Endothelial cell of umbilical vein (primary cell): ENCODE data around the gene TENM4. TPM values are rescaled to one million over a fixed set of nuclear protein-coding genes. Genes with fewer than 3 reads are reported as not detected.

Source experiments
- BruUV-seq: library from RNA; stranded (reverse); fragments of 400-500 nt; replicated peaks from 2 replicates; lab custom pipeline; 2021; lab: Mats Ljungman, UMichigan
- CTCF ChIA-PET: fragments of 300-600, 350-600 bp; sonication (Branson Sonifier 250); formaldehyde crosslinking; loops from one replicate; lab custom pipeline; 2021; ENCODE audit warnings: antibody characterized with exemption, inconsistent platforms; lab: Charles Lee
- POLR2A ChIA-PET: fragments of 300-600, 350-600 bp; sonication (Branson Sonifier 250); formaldehyde crosslinking; loops from one replicate; lab custom pipeline; 2021; ENCODE audit warnings: antibody characterized with exemption, inconsistent platforms; lab: Charles Lee
- DNase-seq: peaks from one replicate; pipeline ENCODE4 v3.0.0-alpha.2; 2011; ENCODE audit warnings: low read depth, low spot score
- FAIRE-seq: peaks from 2 replicates; lab custom pipeline; 2011; peaks lifted over from hg19 to GRCh38; lab: Jason Lieb, UNC
- H2AFZ ChIP-seq: 2 replicates; pipeline ENCODE4 v1.6.0; 2012; ENCODE audit warnings: low read depth, low read length, control low read depth, inconsistent platforms
- H3K27ac ChIP-seq: 2 replicates; pipeline ENCODE4 v1.5.1; 2011; ENCODE audit warnings: low read depth, mild to moderate bottlenecking, control low read depth, low read length, moderate library complexity; ENCODE audit not compliant: insufficient read depth
- H3K27me3 ChIP-seq, 2 experiments: 2 replicates each; pipeline versions ENCODE4 v1.6.0 to v1.6.1; 2011; ENCODE audit warnings: low read length in 2 of 2, mixed read lengths in 1 of 2; ENCODE audit not compliant: control insufficient read depth in 2 of 2, insufficient read depth in 2 of 2
- H3K36me3 ChIP-seq, 2 experiments: 2 replicates in 1 of 2; 3 replicates in 1 of 2; pipeline ENCODE4 v1.5.1; 2011; ENCODE audit warnings: low read length in 2 of 2, mild to moderate bottlenecking in 1 of 2, moderate library complexity in 1 of 2; ENCODE audit not compliant: control insufficient read depth in 2 of 2, insufficient read depth in 2 of 2; ENCODE audit errors: extremely low read depth in 1 of 2
- H3K4me1 ChIP-seq: 3 replicates; pipeline ENCODE4 v1.5.1; 2011; ENCODE audit warnings: mild to moderate bottlenecking, low read length; ENCODE audit not compliant: control insufficient read depth, insufficient read depth; ENCODE audit errors: extremely low read depth
- H3K4me2 ChIP-seq: 2 replicates; pipeline ENCODE4 v1.6.1; 2011; ENCODE audit warnings: low read length, control low read depth, mixed read lengths; ENCODE audit not compliant: insufficient read depth
- H3K4me3 ChIP-seq, 3 experiments: fragments of 200-600 bp in 1 of 3; sonication (generic), shearing (Covaris generic) in 1 of 3; replicated peaks in 1 of 3; 2 replicates each; pipeline ENCODE4 v1.5.1; 2011 to 2016; ENCODE audit warnings: control low read depth in 3 of 3, low read length in 3 of 3, mild to moderate bottlenecking in 2 of 3, inconsistent platforms in 1 of 3, low read depth in 1 of 3, moderate library complexity in 1 of 3; ENCODE audit not compliant: insufficient read depth in 1 of 3
- H3K79me2 ChIP-seq: 2 replicates; pipeline ENCODE4 v1.6.0; 2012; ENCODE audit warnings: low read length, inconsistent platforms; ENCODE audit not compliant: control insufficient read depth, insufficient read depth
- H3K9ac ChIP-seq: replicated peaks from 2 replicates; pipeline ENCODE3; 2011; ENCODE audit warnings: low read length, control low read depth; ENCODE audit not compliant: insufficient read depth; ENCODE audit errors: extremely low read depth
- H3K9me1 ChIP-seq: replicated peaks from 3 replicates; pipeline ENCODE4 v1.6.0; 2011; ENCODE audit warnings: mild to moderate bottlenecking, low read length; ENCODE audit not compliant: control insufficient read depth, insufficient read depth; ENCODE audit errors: extremely low read depth
- H3K9me3 ChIP-seq: replicated peaks from 2 replicates; pipeline ENCODE4 v1.5.1; 2012; ENCODE audit warnings: low read length, inconsistent platforms; ENCODE audit not compliant: control insufficient read depth, insufficient read depth
- H4K20me1 ChIP-seq: replicated peaks from 2 replicates; pipeline ENCODE3; 2011; ENCODE audit warnings: mild to moderate bottlenecking, low read length; ENCODE audit not compliant: control insufficient read depth, insufficient read depth; ENCODE audit errors: extremely low read depth
- CTCF ChIP-seq, 2 donors: IDR thresholded peaks; 1 replicate in 1 of 2; 2 replicates in 1 of 2; pipeline ENCODE4 v1.5.1; 2011; ENCODE audit warnings: low read length in 2 of 2, mild to moderate bottlenecking in 2 of 2, moderate library complexity in 2 of 2, control low read depth in 1 of 2, inconsistent platforms in 1 of 2, low read depth in 1 of 2; ENCODE audit not compliant: insufficient read depth in 1 of 2; ENCODE audit errors: extremely low read depth in 1 of 2
- EZH2 ChIP-seq: IDR thresholded peaks from 2 replicates; pipeline ENCODE4 v1.6.1; 2012; ENCODE audit warnings: borderline replicate concordance, low read depth, mild to moderate bottlenecking, moderate library complexity, low read length, inconsistent platforms; ENCODE audit not compliant: severe bottlenecking
- FOS ChIP-seq: IDR thresholded peaks from 2 replicates; pipeline ENCODE4 v1.6.1; 2011; ENCODE audit warnings: mild to moderate bottlenecking, low read length, moderate library complexity, borderline replicate concordance; ENCODE audit not compliant: insufficient read depth
- GATA2 ChIP-seq: IDR thresholded peaks from 2 replicates; pipeline ENCODE4 v1.7.0; 2011; ENCODE audit warnings: low read depth, mild to moderate bottlenecking, moderate library complexity, mixed read lengths, low read length; ENCODE audit not compliant: insufficient read length, insufficient read depth
- JUN ChIP-seq: IDR thresholded peaks from 2 replicates; pipeline ENCODE4 v1.6.1; 2011; ENCODE audit warnings: borderline replicate concordance, low read depth; ENCODE audit not compliant: insufficient read length, insufficient read depth
- MAX ChIP-seq: IDR thresholded peaks from 2 replicates; pipeline ENCODE4 v1.6.1; 2011; ENCODE audit not compliant: insufficient read depth, insufficient read length
- MYC ChIP-seq: IDR thresholded peaks from one replicate; pipeline ENCODE4 v1.6.1; 2011; ENCODE audit warnings: mild to moderate bottlenecking, low read depth, low read length
- POLR2A ChIP-seq: IDR thresholded peaks from 2 replicates; pipeline ENCODE4 v1.6.1; 2012; ENCODE audit warnings: low read depth, mild to moderate bottlenecking, control low read depth, low read length
- POLR2AphosphoS5 ChIP-seq: IDR thresholded peaks from 2 replicates; pipeline ENCODE4 v1.6.1; 2012; ENCODE audit warnings: low read depth, mild to moderate bottlenecking, control low read depth, low read length, moderate library complexity; ENCODE audit not compliant: insufficient read depth
- dilution Hi-C: fragments of 300-500 bp; cut with MboI; formaldehyde crosslinking; loops from one replicate; pipeline ENCODE4 v1.15.0; 2019; ENCODE audit warnings: low sequenced_read_pairs; ENCODE audit not compliant: extremely low pct_ligation_motif_present
- intact Hi-C: fragments of 100-400 bp; cut with micrococcal nuclease; formaldehyde crosslinking; loops from one replicate; pipeline ENCODE4 v1.10.0; 2022
- polyA plus RNA-seq, 4 experiments: library from polyadenylated mRNA; depleted of rRNA in 3 of 4; stranded (reverse) in 3 of 4; unstranded in 1 of 4; fragments of >200 nt; gene quantifications; 2 replicates each; pipeline versions ENCODE4 v1.2.1 to v1.2.3, GENCODE V29; 2011 to 2012; ENCODE audit warnings: missing spikeins in 1 of 4
- total RNA-seq: library from RNA; stranded (reverse); gene quantifications from 2 replicates; pipeline ENCODE4 v1.2.3, GENCODE V29; 2021

TENM4 gene
- total and polyA plus RNA-seq, 2 donors (not counting 3 experiments of a cell fraction or from before 2014, with no cell fraction given) = 0.06 to 0.27 TPM

GRCh38 chr11:78649361-78650215 lies 791.2 kb downstream of the TENM4 start:
- intact Hi-C loops (loop anchor here (5.0 kb wide), 1 partner anchor 403 kb away; no protein-coding TSS in a partner anchor), dilution Hi-C loops (no loop called here)
- Histone ChIP-seq H3K79me2 (no peaks in the 10 kb centered on the region), H3K36me3 (no peaks in the 10 kb centered on the region), H3K9me1 (no peaks in the 10 kb centered on the region), H4K20me1 (no peaks in the 10 kb centered on the region), H3K27me3 (no peaks in the 10 kb centered on the region), H3K9ac (no peak overlapping the region), H3K9me3 (no peaks in the 10 kb centered on the region), H2AFZ (no peak overlapping the region), H3K4me3 (no peak overlapping the region), H3K27ac (no peak overlapping the region), H3K4me2 (no peak overlapping the region), H3K4me1 (no peaks in the 10 kb centered on the region)
- ChIA-PET POLR2A (no interaction called here), CTCF (no interaction called here)
- TF ChIP-seq JUN (no peak), EZH2 (no peak), FOS (no peak), MAX (no peak), CTCF (IDR thresholded peaks at IDR 0.05; ENCODE audit: extremely low read depth in 1 of 2, insufficient read depth in 1 of 2, low read depth in 1 of 2, low read length in 2 of 2) (no peak), MYC (no peak), GATA2 (no peak), POLR2AphosphoS5 (no peak), POLR2A (no peak)
- FAIRE-seq (no peak), DNase-seq (no peak)
- BruUV-seq = no TSS peak
